Measurements from ENCODE around the gene PLSCR1.

PLSCR1 gene

GRCh38 chr3:146539315-146539714 lies 5.1 kb downstream of the PLSCR1 start:
- no peak overlapping the region for H3K4me3 ChIP-seq (ENCODE audit: low read depth, low read length)
- no peak for DNase-seq (ENCODE audit: low read depth)
- in situ Hi-C loops (cut with HindIII; ENCODE audit: low sequenced_read_pairs), result no loop called here
- TF ChIP-seq CTCF (IDR thresholded peaks at IDR 0.05; ENCODE audit: low read depth, low read length, missing control alignments), result no peak

GRCh38 chr3:146537603-146538002 lies 6.8 kb downstream of the PLSCR1 start:
- H3K4me3 ChIP-seq (ENCODE audit: low read depth, low read length), result no peak overlapping the region
- no peak for DNase-seq (ENCODE audit: low read depth)
- in situ Hi-C loops (cut with HindIII; ENCODE audit: low sequenced_read_pairs), result no loop called here
- TF ChIP-seq CTCF (IDR thresholded peaks at IDR 0.05; ENCODE audit: low read depth, low read length, missing control alignments), result no peak

- H3K4me3 ChIP-seq (ENCODE audit: low read depth, low read length), result no peak overlapping the region
- no peak for TF ChIP-seq CTCF (IDR thresholded peaks at IDR 0.05; ENCODE audit: low read depth, low read length, missing control alignments)
- DNase-seq (ENCODE audit: low read depth), result peak; percentile 90
- in situ Hi-C loops (cut with HindIII; ENCODE audit: low sequenced_read_pairs), result no loop called here
Measured at GRCh38 chr3:146536681-146537080, 7.7 kb downstream of the PLSCR1 start.

GRCh38 chr3:146532406-146532805 lies 12.0 kb downstream of the PLSCR1 start:
- no peak overlapping the region for H3K4me3 ChIP-seq (ENCODE audit: low read depth, low read length)
- TF ChIP-seq CTCF (IDR thresholded peaks at IDR 0.05; ENCODE audit: low read depth, low read length, missing control alignments), result no peak
- no peak for DNase-seq (ENCODE audit: low read depth)
- in situ Hi-C loops (cut with HindIII; ENCODE audit: low sequenced_read_pairs), result no loop called here

GRCh38 chr3:146530609-146531008 lies 13.8 kb downstream of the PLSCR1 start:
- in situ Hi-C loops (cut with HindIII; ENCODE audit: low sequenced_read_pairs), result no loop called here
- no peak for TF ChIP-seq CTCF (IDR thresholded peaks at IDR 0.05; ENCODE audit: low read depth, low read length, missing control alignments)
- H3K4me3 ChIP-seq (ENCODE audit: low read depth, low read length), result no peak overlapping the region
- DNase-seq (ENCODE audit: low read depth), result no peak

- no peak overlapping the region for H3K4me3 ChIP-seq (ENCODE audit: low read depth, low read length)
- in situ Hi-C loops (cut with HindIII; ENCODE audit: low sequenced_read_pairs), result no loop called here
- TF ChIP-seq CTCF (IDR thresholded peaks at IDR 0.05; ENCODE audit: low read depth, low read length, missing control alignments), result no peak
- DNase-seq (ENCODE audit: low read depth), result peak; percentile 48
Measured at GRCh38 chr3:146529021-146529420, 15.4 kb downstream of the PLSCR1 start.

GRCh38 chr3:146524961-146525360 lies 19.4 kb downstream of the PLSCR1 start:
- in situ Hi-C loops (cut with HindIII; ENCODE audit: low sequenced_read_pairs), result no loop called here
- DNase-seq (ENCODE audit: low read depth), result no peak
- no peak overlapping the region for H3K4me3 ChIP-seq (ENCODE audit: low read depth, low read length)
- TF ChIP-seq CTCF (IDR thresholded peaks at IDR 0.05; ENCODE audit: low read depth, low read length, missing control alignments), result no peak
